Measurements from ENCODE around the gene IL1A.

IL1A gene

GRCh38 chr2:112725545-112726457, 58.5 kb downstream of the IL1A start:
- no peak overlapping the region for H3K4me3 ChIP-seq (replicated peaks in 1 of 2; ENCODE audit: low read depth in 2 of 2, low read length in 2 of 2)
- no peak for DNase-seq (ENCODE audit: low read depth in 2 of 2)
- TF ChIP-seq CTCF (IDR thresholded peaks at IDR 0.05; ENCODE audit: low read depth, low read length) = no peak

- TF ChIP-seq CTCF (IDR thresholded peaks at IDR 0.05; ENCODE audit: low read depth, low read length) = peak; percentile 34
- DNase-seq (ENCODE audit: low read depth in 2 of 2) = no peak
- no peak overlapping the region for H3K4me3 ChIP-seq (replicated peaks in 1 of 2; ENCODE audit: low read depth in 2 of 2, low read length in 2 of 2)
Observed at GRCh38 chr2:112724591-112725525, 59.4 kb downstream of the IL1A start.

GRCh38 chr2:112723995-112724394, 60.3 kb downstream of the IL1A start:
- H3K4me3 ChIP-seq (replicated peaks in 1 of 2; ENCODE audit: low read depth in 2 of 2, low read length in 2 of 2) = no peak overlapping the region
- no peak for TF ChIP-seq CTCF (IDR thresholded peaks at IDR 0.05; ENCODE audit: low read depth, low read length)
- DNase-seq (ENCODE audit: low read depth in 2 of 2) = no peak

Measured in cardiac fibroblast (primary cell).